ACHN (cell line): Measurements from ENCODE around the gene L1TD1.
"Not testable (repeated sequence)": the region's sequence is repeated elsewhere in the genome, so short reads cannot be mapped to it uniquely, and the experiment has no call there.

Source experiments
- DNase-seq: peaks from one replicate; pipeline ENCODE4 v3.0.0-alpha.2; 2015
- in situ Hi-C: cut with HindIII; loops from 2 replicates; pipeline ENCODE4 v1.10.0; 2017; ENCODE audit warnings: low sequenced_read_pairs, low pct_ligation_motif_present, low pct_unique_long_range_greater_than_20kb

Gene L1TD1

DNA sequence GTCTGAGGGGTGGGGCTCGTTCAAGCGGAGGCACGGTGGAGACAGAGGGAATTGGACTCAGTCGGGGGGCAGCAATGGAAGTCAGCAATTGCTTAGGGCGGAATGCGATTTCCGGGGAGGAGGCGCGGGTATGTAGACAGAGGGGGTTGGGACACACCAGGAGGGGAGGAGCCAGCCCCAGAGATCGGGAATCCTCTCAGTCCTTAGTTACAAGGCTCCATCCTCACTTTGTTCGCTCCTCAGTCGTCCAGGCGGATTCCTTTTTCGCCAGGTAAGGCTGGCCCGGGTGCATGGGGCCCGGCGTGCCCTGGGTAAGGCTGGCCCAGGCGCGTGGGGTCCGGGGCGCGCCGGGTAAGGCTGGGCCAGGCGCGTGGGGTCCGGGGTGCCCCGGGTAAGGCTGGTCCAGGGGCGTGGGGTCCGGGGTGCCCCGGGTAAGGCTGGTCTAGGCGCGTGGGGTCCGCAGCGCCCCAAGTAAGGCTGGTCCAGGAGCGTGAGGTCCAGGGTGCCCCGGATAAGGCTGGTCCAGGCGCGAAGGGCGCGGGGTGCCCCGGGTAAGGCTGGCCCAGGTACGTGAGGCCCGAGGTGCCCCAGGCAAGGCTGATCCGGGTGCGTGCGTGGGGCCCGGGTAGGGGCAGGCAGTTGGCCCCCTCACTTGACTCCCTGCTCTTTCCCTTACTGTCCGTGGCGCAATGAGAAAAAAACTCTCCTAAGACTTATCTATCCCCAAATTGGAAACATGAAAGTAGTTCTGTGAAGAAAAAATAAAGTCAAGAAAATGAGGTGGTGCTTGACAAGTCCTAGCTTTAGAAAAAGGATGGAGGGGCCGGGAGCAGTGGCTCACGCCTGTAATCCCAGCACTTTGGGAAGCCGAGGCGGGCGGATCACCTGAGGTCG is at the start of gene L1TD1:
Gene L1TD1, plus strand, starts transcription at position 199 of the 894 bp plus-strand sequence. CDS start 11,780 bp downstream, outside the sequence.
- DNase-seq, result no peak
- in situ Hi-C loops, result no loop called here

GRCh38 chr1:62159940-62160348 is 34.7 kb upstream of the L1TD1 start:
- no peak for DNase-seq
- in situ Hi-C loops, result no loop called here

DNA sequence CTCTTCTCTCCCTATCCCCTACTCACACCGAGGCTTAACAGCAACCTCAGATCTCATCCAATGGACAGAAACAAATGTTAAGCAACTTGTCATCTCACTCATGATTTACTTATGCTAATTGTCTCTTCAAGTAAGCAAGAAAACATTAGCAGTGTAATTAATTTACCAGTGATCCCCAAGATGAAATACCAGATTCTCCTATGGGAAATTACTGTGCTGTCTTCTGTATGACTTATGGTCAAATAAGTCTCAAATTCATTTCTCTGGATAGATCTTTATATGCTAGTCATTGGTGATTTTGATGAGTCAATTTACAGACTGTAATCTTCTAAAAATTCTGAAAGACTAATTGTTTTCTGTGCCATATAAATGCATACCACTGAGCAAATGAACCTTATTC is 32.9 kb upstream of the L1TD1 start:
- in situ Hi-C loops, result no loop called here
- no peak for DNase-seq

- in situ Hi-C loops, DNase-seq: not testable (repeated sequence)
These were observed 24.3 kb upstream of the L1TD1 start for GRCh38 chr1:62170380-62170779.

- DNase-seq, result peak; percentile 36
- in situ Hi-C loops, result no loop called here
These were observed 19.0 kb upstream of the L1TD1 start for GRCh38 chr1:62175568-62176179.

GRCh38 chr1:62176597-62177312 is 17.9 kb upstream of the L1TD1 start:
- no peak for DNase-seq
- in situ Hi-C loops, result no loop called here

GRCh38 chr1:62177621-62178020 is 17.0 kb upstream of the L1TD1 start:
- DNase-seq, result no peak
- in situ Hi-C loops, result no loop called here

GRCh38 chr1:62178372-62178771 is 16.3 kb upstream of the L1TD1 start:
- DNase-seq, result no peak
- in situ Hi-C loops, result no loop called here

DNA sequence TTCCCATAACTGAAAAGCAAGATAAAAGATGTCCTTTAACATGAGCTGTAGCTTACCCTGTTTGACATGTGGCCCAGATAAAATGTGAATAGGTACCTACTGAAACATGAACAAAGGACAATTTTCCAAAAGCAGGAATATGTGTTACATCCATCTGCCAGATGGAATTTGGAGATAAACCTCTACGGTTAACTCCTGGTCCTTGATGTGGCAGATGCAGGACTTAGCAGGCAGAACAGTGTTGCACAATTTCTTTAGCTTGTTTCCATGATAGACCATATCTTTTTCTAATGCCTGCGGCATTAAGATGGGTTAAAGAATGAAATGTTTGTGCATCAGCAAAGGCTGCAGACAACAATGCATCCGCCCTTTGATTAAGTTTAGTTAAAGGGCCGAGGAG is 14.6 kb upstream of the L1TD1 start:
- in situ Hi-C loops, DNase-seq: not testable (repeated sequence)

DNA sequence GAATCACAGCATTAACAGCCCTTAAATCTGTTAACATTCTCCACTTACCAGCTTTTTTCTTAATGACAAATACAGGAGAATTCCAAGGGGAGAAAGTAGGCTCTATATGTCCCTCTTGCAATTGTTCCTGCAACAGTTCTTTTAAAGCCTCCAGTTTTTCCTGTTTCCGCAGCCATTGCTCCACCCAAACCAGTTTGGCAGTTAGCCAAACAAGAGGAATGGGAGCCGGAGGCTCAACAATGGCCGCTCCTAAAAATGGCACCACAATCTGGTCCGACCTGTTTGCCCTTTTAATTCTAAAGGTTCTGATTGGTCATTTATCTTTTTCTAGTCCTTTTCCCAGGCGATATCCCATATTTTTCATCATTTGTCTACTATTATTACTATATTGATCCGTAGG is 14.0 kb upstream of the L1TD1 start:
- no peak for DNase-seq
- in situ Hi-C loops, result no loop called here

GRCh38 chr1:62181532-62181931 is 13.1 kb upstream of the L1TD1 start:
- in situ Hi-C loops, result no loop called here
- DNase-seq, result no peak

GRCh38 chr1:62182157-62182556 is 12.5 kb upstream of the L1TD1 start:
- in situ Hi-C loops, DNase-seq: not testable (repeated sequence)

DNA sequence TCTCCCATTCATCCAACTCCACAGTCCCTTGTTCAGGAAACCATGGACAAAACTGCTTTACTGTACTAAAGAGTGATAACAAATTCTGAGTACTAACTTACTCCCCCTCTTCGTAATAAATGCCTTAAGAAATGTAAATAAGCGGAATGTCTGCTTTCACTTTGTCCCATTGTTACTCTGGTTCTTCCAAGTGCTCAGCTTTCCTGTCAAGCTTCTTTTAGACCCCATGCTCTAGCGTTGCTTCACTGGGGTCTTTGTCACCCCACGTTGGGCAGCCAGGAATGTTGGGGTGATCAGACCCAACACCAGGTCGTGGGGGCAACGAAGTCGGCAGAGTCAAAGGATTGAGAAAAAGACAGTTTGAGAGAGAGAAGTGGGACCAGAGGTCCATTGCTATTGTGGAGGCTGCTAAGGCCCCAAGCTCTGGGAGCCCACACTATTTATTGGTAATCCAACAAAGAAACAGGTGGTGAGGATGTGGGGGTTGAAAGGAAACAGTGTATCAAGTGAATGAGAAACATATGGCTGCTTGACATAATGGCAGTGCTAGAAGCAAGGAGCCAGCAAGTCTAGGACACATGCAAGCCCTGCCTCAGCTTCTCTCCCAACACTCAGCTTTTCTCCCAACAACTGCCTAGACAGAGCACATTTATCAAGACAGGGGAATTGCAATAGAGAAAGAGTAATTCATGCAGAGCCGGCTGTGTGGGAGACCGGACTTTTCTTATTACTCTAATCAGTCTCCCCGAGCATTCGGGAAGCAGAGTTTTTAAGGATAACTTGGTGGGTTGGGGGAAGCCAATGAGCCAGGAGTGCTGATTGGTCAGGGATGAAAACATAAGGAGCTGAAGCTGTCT is 11.3 kb upstream of the L1TD1 start:
- in situ Hi-C loops, result not testable (repeated sequence)

GRCh38 chr1:62184336-62184735 is 10.3 kb upstream of the L1TD1 start:
- in situ Hi-C loops, result no loop called here
- no peak for DNase-seq

More for the DNA sequence above, 11.3 kb upstream of the L1TD1 start:
- DNase-seq, result not testable (repeated sequence)

DNA sequence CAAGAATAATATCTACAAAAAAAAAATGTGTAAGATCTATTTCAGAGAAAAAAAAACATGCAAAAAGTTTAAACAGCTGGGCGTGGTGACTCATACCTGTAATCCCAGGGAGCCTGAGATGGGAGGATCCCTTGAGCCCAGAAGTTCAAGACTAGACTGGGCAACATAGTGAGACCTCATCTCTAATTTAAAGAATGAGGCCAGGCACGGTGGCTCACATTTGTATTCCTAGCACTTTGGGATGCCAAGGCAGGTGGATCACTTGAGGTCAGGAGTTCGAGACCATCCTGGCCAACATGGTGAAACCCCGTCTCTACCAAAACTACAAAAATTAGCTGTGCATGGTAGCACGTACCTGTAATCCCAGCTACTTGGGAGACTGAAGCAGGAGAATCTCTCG is 9.4 kb upstream of the L1TD1 start:
- DNase-seq, in situ Hi-C loops: not testable (repeated sequence)

DNA sequence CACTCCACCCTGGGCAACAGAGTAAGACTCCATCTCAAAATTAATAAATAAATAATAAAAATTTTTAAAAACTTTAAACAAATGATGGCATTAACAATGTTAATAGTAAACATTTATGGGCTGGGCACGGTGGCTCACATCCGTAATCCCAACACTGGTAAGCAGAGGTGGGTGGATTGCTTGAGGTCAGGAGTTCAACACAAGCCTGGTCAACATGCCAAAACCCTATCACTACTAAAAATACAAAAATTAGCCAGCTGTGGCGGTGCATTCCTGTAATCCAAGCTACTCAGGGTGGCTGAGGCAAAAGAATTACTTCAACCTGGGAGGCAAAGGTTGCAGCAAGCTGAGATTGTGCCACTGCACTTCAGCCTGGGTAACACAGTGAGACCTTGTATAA is 9.0 kb upstream of the L1TD1 start:
- DNase-seq, result no peak

GRCh38 chr1:62187548-62187947 is 7.1 kb upstream of the L1TD1 start:
- in situ Hi-C loops, result no loop called here
- no peak for DNase-seq

More for the DNA sequence above, 9.0 kb upstream of the L1TD1 start:
- in situ Hi-C loops, result no loop called here

DNA sequence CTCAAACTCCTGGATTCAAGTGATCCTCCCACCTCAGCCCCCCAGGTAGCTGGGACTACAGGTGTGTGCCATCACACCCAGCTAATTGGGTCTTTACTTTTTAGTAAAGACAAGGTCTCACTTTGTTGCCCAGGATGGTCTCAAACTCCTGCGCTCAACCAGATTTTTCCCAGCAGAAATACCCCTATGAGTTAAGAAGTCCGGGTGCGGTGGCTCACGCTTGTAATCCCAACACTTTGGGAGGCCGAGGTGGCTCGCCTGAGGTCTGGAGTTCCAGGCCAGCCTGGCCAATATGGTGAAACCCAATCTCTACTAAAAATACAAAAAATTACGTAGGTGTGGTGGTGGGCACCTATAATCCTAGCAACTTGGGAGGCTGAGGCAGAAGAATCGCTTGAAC is 6.5 kb upstream of the L1TD1 start:
- in situ Hi-C loops, result no loop called here
- no peak for DNase-seq
